GM10266 (cell line): ENCODE data around the gene ADARB1.

Experiments used
- DNase-seq: peaks from one replicate; pipeline ENCODE4 v3.0.0; 2012; ENCODE audit errors: extremely low spot score
- CTCF ChIP-seq: IDR thresholded peaks from 2 replicates; pipeline ENCODE4 v1.5.1; 2012; ENCODE audit warnings: mild to moderate bottlenecking, low read depth; ENCODE audit not compliant: control insufficient read depth, insufficient read depth; ENCODE audit errors: missing control alignments

ADARB1 gene

GRCh38 chr21:45209046-45209445, 134.7 kb downstream of the ADARB1 start:
- no peak for DNase-seq
- no peak for TF ChIP-seq CTCF

- peak; percentile 73 for DNase-seq
- no peak for TF ChIP-seq CTCF
These were observed 135.4 kb downstream of the ADARB1 start for GRCh38 chr21:45209685-45210284.

- no peak for TF ChIP-seq CTCF
- DNase-seq = peak; percentile 2
These were observed 136.1 kb downstream of the ADARB1 start for GRCh38 chr21:45210461-45210983.

- no peak for TF ChIP-seq CTCF
- DNase-seq = peak; percentile 1
These were observed 137.3 kb downstream of the ADARB1 start for GRCh38 chr21:45211661-45212060.

GRCh38 chr21:45213392-45213791, 139.0 kb downstream of the ADARB1 start:
- DNase-seq = no peak
- TF ChIP-seq CTCF = no peak

GRCh38 chr21:45215213-45215612, 140.8 kb downstream of the ADARB1 start:
- no peak for TF ChIP-seq CTCF
- DNase-seq = no peak

- no peak for TF ChIP-seq CTCF
- no peak for DNase-seq
These were observed 142.6 kb downstream of the ADARB1 start for GRCh38 chr21:45217010-45217409.
